Activated naive CD4-positive, alpha-beta T cell treated with Interleukin-2 at 50 U/mL for 16 hours (primary cell): ENCODE results near the gene GNAQ.

Experiments
- DNase-seq: peaks from one replicate; pipeline ENCODE4 v3.0.0-alpha.2; 2020

Gene GNAQ

DNA sequence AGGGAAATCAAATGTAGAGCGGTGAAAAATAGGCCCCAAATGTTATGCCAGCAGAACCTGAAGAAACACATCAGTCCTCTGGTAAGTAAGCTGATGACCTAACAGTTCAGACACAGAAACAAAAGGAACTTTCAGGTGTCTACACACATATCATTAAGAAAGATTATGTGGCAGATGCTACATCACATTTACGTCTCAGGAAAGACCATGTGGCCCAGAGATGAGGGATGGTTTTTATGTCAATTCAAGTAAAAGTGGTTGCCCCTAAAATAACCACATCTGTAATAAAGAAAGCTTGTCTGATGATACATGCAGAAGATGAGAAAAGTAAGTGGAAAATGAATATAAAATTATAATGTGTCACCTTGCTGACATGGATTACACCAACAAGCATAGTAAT, 31.4 kb downstream of the GNAQ start:
- no peak for DNase-seq

DNA sequence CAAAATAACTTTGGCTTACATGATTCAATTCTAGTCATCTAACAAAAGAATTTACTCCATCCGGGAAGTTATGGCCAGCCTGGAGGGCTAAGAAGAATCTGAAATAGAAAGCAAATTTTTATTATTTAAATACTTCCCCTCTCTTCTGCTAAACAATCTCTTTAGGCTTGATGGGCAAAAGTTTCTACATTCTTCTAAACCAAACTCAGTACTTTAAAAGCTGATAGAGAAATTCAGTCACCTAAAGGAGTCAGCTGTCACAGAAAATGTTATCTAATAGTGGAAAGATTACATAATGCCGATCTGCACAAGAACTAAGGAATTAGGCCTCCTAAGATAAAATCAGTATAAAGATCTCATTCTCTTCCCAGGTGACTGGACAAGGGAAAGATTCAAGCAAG, 32.4 kb downstream of the GNAQ start:
- DNase-seq, result no peak

DNA sequence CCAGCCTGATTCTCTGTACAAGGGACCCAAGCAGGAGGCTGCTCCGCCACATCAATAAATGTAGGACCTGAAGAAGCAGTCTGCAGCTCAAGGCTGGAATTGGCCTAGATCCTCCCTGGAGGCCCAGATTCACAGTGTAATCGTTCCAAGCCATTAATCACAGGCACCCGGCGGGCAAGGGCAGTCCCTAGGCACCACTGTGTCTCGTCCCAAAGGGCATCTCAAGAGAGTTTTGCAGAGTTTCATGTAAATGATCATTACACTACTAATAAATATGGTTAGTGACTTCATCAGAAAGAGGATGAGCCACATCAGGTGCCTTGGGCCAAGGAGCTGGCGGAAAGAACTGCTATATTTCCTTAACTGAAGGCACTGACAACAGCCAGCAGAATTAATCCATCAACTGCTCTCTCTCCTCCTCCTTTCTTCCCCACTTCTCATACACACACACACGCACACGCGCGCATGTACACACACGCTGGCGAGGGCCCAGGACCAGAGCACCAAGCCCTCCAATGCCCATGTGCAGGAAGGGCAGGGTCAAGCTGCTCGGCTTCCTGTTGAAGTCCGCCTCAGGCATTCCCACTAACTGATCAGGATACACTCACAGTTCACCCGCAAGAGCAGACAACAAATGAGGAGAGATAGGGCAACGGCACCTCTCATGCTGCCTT, 33.9 kb downstream of the GNAQ start:
- DNase-seq, result no peak

DNA sequence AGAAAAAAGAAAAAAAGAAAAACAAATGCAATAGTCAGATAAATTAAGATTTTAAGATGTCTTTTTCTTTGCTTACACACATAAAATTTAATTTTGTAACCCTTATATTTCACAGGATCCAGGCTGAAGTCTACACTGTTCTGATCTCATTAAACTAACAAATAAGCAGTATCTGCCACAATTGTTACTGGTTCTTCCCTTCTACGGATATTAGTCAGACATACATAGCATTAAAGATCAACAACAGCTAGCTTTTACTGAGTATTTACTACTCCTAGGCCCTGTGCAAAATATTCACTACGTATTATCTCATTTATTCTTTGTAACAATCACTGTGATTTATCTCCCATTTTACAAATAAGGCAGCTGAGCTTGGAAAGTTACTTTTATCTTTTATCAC, 34.9 kb downstream of the GNAQ start:
- no peak for DNase-seq

DNA sequence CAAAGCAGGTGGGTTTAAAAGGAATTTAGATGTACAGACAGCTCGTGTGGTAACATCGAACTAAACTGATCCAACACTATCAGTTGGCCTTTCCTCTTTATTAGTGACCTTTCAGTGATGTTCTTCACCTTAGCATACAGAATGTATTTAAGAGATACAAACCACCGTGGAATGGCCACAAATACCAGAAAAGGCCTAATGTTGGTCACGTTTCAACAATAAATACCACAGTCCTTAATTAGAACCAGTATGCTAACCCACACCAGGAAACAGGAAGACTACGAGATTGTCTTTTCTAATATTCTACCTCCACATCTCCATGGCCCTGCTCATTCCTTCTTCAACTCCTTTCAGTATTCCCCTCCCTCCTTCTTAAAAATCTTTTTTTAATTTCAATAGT, 40.4 kb downstream of the GNAQ start:
- no peak for DNase-seq

DNA sequence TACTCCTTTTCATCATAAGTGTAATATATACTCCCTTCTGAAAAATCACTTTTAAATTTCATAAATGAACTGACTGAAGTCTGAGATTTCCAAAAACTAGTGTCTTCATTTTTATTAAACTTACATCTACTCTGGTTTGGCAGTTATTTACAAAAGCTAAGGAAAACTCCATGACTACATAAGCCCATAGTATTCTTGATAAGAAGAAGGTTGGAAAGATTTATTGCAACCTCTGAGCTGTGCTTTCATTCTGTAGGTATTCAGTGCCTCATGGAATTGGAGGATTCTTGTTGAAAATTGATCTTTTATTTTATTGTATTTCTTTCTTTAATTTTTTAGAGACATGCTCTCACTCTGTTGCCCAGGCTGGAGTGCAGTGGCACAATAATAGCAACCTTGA, 41.7 kb downstream of the GNAQ start:
- DNase-seq, result no peak

DNA sequence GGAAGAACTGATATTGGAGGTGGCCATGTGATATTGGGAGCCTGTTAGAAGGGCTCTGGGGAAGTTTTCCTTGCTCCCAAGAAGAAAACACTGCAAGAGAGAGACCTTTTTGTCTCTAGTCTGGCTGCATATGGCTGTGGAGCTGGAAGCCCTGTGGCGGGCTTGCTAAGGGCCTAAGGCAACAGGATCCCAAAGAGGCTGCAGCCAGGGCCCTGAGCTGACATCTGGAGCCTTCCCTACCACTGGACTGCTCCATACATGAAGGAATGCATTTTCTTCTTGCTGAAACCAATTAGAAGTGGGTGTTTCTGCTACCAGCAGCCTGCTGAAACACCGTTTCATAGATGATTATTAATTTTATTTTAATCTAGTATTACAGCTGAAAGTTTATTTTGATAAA, 42.2 kb downstream of the GNAQ start:
- no peak for DNase-seq

DNA sequence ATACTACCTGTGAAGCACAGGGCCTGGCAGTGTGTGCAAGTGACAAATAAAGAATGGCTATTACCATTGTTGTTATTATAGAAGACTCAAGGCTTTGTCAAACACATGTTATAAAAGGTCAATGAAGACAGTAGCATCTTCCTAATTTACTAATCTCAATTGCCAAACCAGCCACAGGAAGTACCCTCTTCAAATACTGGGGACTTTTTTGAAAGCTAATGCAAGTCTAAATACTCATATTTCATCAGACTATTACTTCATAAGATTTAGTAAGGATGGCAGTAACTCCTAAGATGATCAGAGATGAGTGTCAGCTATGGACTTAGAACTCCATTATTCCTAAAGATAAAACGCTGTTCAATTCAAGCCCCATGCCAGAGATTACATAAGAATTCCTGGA, 43.0 kb downstream of the GNAQ start:
- no peak for DNase-seq

DNA sequence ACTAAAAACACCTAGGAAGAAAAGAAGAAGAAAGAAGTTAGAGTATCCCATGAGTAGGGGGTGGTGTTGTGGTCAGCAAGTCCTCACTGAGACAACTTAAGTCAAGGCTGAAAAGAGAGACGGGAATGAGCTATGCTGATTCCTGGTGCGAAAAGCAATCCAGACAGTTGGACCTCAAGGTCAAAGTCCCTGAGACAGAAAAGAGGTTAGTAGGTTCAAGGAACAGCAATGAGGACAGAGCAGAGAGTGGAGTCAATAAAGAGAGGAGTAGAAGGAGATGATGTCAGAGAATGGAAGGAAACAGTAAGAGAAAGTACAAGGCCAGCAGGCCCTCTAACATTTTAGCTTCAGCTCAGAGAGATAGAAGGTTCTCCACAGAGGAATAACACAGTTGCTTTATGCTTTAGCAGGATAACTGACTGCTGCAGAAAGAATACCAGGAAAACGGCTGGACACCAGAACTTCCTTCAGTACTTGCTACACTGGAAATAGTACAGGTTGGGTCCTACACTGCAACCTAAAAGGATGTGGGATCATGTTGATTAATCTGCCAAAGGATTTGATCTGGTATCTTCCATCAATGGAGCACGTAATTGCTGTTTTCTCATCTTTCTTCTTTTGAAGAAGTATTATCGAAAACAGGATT, 43.6 kb downstream of the GNAQ start:
- no peak for DNase-seq

DNA sequence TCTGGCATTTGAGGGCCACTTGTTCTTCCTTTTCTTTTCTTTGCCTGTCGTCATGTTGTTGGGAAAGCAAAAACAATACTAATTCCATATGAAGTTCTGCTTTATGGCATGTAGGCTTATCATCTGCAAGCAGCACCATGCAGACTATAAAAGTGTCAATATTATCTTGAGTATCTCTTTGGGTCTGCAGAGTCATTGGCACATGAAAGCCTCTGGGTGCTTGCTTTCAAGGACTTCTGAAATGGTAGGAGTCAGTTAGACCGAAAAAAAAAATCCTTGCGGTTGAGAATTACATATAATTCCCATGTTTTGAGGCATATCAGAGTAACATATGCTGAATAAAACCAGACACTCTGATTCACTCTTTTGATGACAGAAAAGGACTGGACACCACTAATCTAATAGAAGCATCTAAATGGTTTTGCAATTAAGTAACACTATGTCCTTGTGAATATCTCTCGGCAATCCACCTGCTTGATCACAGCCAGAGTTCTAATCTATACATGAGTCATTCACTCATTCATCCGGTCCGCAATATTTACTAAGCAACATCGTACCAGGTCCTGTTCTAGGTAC, 44.4 kb downstream of the GNAQ start:
- no peak for DNase-seq

DNA sequence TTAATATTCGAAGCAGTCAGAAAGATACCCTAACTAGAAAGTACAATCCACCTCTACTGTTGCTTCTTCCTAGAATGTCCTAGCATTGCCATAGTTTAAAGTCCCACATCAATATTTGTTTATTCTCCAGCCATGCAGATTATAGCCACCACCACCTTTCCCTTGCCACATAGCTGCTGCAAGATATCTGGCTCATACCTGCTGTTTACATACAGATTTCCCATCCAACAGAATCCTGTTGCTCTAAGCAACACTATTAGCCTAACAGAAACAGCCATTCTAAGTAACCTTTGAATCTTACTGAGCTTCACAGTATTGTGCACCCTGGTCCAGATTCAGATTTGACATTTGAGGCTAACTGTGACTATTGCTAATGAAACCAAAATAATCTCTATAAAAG, 45.6 kb downstream of the GNAQ start:
- no peak for DNase-seq

DNA sequence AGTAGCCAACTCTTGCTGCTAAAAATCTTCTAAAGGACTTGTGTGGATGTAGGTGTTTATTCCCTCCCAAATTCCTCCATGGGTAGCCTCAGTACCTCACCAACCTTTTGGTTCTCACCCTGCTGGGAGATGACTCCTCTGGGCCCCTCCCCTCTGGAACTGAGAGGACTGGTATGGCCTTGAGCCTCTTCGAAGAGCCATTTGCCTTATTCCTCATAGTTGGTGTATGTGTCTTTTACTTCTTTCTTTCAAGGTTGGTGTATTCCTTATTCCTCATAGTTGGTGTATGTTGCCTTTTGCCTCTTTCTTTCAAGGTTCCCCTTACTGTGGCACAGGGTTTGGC, 48.3 kb downstream of the GNAQ start:
- DNase-seq, result no peak

DNA sequence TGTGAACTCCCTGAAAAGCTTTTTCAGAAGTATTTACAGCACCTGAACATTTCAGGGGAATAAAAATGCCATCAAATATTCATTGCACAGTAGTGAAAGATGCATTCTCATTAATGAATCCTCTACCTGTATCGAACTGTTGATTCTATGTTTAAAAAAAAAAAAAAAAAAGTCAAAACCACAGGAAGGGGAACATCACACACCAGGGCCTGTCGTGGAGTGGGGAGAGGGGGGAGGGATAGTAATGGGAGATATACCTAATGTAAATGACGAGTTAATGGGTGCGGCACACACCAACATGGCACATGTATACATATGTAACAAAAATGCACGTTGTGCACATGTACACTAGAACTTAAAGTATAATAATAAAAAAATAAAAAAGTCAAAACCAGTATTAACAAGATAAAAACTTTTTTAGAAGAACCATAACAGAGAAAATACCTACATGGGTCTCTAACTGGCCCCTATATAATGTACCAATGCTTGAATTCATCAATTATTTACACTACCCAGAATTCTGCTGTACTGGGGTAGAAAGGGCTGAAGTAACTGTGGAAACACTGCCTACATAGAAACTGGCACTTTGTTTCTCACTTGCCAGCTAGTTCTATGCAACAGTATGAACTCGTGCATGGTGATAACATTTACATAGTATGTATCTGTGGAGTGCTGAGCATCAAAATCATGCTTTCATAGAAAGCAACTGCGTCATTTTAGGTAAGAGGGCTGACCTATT, 48.9 kb downstream of the GNAQ start:
- no peak for DNase-seq

DNA sequence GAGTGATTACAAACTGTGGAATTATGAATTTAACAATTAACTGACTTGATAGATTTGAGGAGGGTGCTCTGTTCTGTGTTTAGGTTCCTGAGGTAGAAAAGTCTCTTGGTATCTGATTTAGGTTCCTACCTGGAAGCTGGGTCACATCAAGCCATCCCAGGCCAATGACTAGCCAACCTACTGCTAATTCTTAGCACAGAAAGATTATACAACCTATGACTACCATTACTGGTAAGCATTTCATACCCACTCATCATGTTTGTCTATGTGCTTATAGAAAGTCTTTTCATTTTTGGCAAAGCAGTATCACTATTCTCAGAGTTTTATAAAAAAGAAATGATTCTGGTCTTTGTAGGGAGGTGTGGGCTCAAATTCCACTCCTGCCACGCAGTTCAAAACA, 49.7 kb downstream of the GNAQ start:
- DNase-seq, result no peak

DNA sequence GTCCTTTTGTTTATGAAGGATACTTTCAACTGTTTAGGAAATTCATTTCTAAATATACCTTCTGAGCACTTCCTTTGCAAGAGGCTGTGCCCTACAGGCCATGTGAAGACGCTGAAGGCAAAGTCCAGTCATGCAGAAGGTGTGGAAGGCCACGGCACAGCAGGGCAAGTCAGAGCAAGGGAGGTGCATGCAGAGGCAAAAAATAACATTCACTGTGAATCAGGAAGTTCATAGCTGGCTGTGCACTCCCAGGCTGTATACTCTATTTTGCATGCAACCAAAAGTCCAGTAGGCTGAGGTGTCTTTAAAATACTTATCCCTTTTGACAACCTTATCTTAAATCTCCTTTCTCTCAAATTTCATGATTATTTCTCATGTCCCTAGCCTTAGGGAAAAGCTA, 50.3 kb downstream of the GNAQ start:
- no peak for DNase-seq

DNA sequence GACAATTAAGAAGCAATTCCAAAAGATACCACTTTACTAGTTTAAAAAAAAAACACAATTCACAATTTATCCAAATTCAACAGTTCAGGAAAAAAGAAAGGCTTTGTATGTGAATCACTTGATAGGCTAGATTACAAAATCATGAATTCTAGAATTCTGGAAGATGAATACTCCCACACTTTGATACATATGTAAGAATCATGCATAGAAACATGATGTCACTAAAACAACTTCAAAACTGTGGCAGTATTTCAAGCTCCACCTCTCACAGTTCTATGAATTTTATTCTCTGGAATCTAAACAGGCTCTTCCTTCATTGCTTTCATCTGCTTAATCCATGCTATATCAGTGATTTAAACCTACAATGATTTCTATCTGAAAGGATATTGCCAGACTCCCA, 51.0 kb downstream of the GNAQ start:
- no peak for DNase-seq

DNA sequence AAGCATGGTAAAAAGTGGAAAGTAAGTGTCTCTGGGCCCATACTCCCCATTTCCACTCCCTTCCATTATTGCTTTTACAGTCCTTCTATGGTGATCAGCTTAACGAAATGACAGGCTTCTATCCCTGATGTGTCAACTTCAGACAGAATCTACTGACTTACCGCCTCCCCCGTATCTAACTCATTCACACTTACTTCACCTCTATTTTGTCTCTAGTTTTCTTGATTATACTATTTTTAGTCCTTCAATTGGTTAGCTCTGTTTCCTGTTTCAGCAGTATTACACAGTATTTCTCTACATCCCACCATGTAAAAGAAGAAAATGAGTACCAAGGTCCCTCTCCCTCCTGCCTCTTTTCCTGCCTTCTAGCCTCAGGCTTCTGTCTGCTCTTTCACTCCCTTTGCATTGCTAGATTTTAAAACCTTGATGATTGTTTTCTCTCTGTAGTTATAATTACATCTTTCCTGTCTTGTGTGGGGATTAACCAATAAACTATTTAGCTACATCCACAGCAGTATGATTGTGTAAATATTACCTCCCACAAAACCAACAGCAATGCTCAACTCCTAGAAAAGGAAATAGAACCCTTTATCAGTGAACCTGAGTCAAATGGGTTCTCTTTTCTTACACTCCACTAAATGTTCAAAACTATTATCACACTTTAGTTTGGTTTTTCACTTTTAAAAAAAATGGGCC, 53.4 kb downstream of the GNAQ start:
- no peak for DNase-seq

DNA sequence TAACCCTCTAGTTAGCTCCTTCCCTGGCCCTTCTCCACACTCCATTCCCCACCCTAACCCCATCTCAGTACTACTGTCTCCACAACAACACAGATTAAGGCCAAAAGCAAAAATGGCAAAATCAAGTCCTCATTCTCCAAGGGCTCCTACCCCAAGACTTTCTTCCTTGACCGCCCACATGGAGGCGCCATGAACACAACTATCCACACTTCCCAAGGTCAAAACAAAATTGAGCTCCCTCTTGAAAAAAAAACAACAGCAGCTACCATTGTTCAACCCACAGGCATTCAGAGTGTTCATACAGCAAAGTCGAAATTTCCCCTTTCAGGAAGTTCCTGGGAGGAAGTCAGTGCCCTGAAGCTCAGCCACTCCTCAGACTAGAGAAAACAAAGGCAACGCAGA, 54.4 kb downstream of the GNAQ start:
- DNase-seq, result peak; percentile 37

DNA sequence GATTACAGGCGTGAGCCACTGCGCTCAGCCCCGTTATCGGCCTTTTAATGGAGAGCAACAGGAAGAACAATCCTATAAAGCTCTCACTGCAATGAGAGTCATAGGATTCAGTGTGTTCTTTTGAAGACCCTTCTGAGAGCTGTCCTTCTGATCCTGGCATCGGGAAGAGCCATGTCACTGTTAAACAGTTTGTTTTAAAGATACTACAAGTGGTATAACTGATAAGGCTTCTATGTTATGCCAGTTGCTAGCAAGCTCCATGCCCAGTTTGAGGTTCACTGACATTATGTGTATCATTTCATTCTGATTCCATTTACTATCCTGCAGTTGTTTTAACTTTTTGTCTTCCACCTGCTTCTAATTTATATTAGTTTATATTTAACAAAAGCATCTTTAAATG, 55.8 kb downstream of the GNAQ start:
- no peak for DNase-seq

DNA sequence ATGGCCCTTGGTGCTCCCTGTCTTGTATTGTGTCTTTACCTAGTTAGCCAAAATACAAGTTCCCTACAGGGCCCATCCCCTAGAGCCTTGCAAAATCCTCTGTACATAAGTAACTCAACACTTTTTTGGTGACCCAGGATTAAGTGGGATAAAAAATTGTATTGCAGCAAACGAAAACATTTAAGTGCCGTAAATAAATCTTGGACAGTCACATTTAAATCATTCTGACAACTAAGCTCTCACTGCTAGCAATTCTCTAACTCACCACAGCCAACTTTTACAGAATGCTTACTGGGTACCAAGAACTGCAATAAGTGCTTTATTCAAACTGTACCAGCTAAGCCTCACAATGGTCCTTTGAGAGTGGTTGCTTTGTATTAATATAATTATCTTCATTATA, 56.6 kb downstream of the GNAQ start:
- DNase-seq, result no peak

DNA sequence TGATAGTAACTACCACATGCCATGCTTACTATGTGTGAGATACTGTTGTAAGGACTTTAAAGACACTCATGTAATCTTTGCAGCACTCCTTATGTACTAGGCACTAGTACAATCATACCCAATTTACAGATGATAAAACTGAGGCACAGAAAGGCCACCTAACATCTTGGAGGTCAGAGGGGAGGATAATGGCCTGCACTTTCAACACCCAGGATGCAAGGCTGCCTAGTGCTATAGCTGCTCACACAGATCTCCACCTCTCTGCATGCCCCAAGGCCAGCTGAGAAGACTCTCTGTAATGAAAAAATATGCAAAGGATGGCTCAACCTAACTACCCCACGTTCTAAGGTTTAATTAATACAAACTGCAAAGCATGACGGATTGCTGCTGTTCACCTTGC, 57.2 kb downstream of the GNAQ start:
- DNase-seq, result no peak

DNA sequence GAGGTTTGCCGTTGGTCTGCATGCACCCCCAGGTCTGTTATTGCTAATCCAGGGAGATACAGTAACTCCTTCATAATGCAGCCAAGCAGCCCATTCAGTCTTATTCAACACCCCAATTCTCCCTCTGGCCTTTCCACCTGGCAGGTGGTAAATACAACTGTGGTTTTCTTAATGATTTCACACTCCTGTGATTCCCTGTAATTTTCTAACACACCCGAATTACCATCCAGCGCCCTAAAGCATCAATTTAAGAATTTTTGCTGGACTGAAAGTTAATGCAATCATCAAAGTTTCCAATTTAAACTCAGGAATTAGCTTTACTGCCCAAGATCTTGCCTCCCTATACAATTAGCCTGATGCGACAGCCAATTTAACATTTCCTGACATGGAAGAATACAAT, 62.5 kb downstream of the GNAQ start:
- no peak for DNase-seq

DNA sequence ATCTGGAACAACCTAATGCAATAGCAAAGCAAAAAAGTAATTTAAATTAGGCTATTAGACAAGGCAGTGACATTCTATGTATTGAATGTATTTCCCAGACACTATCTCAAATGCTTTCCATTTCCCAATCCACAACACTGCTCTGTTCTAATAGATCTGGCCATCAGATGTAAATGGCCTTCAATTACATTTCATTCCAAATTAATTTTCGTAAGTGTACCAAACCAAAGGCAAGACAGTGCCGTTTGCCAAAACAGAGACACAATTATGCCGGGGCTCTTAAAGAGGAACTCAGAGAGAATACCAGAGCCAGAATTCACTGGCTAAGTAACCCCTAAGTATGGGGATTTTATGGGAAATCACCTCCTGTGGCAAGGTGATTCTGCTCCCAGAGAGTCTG, 63.1 kb downstream of the GNAQ start:
- no peak for DNase-seq

DNA sequence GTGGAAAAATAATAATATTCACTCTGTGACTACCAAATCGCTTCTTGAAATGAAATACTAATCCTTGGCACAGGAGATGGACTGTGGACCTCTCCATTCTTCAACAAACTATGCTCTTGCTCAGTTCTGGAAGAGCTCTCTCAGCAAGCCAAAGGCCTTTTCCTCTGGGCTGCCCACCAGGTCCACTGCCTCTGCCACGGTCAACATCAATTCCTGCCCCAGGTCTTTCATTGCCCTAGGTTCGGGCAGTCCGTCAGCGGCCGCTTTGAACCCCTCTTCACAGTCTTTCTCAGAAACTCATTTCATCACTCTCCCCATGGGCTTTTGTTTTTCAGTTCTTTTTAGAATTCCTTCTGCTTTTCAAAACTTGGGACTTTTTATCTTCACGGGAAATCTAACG, 64.9 kb downstream of the GNAQ start:
- no peak for DNase-seq
